Measurements from ENCODE around the gene SLC38A3.

- no peak for TF ChIP-seq EZH2 (IDR thresholded peaks at IDR 0.05; ENCODE audit: insufficient read depth, poor library complexity, severe bottlenecking)
- TF ChIP-seq EZH2phosphoT487 (IDR thresholded peaks at IDR 0.05; ENCODE audit: insufficient read depth, low read depth): no peak
Observed at GRCh38 chr3:50164984-50165909, 39.8 kb upstream of the SLC38A3 start.

All from GM23248 (cell line).